HEK293 (cell line): ENCODE results near the gene LRRC23.

ENCODE experiments used
- EGR2 ChIP-seq: fragments of 450-650 bp; formaldehyde crosslinking; IDR thresholded peaks from 2 replicates; pipeline ENCODE4 v1.5.1; 2016; ENCODE audit warnings: low read depth, missing biosample characterization, missing genetic modification characterization
- ELK4 ChIP-seq: IDR thresholded peaks from 2 replicates; pipeline ENCODE4 v1.6.1; 2011; ENCODE audit warnings: mild to moderate bottlenecking, low read depth, low read length, borderline replicate concordance
- GFI1B ChIP-seq: fragments of 450-650 bp; formaldehyde crosslinking; IDR thresholded peaks from 2 replicates; pipeline ENCODE4 v1.5.1; 2016; ENCODE audit warnings: missing biosample characterization, missing genetic modification characterization
- GLIS1 ChIP-seq: fragments of 450-650 bp; formaldehyde crosslinking; IDR thresholded peaks from 2 replicates; pipeline ENCODE4 v1.5.1; 2016; ENCODE audit warnings: missing biosample characterization, missing genetic modification characterization
- INSM2 ChIP-seq: fragments of 450-650 bp; formaldehyde crosslinking; IDR thresholded peaks from 2 replicates; pipeline ENCODE4 v1.5.1; 2016; ENCODE audit warnings: missing biosample characterization, missing genetic modification characterization
- PBX3 ChIP-seq: sonication (generic); formaldehyde crosslinking; IDR thresholded peaks from 2 replicates; pipeline ENCODE4 v1.8.1; 2022; ENCODE audit warnings: mild to moderate bottlenecking, moderate library complexity, missing genetic modification reagents
- PRDM10 ChIP-seq: fragments of 450-650 bp; formaldehyde crosslinking; IDR thresholded peaks from 2 replicates; pipeline ENCODE4 v1.5.1; 2016; ENCODE audit warnings: missing biosample characterization, missing genetic modification characterization
- PRDM4 ChIP-seq: fragments of 450-650 bp; formaldehyde crosslinking; IDR thresholded peaks from 2 replicates; pipeline ENCODE4 v1.5.1; 2017; ENCODE audit warnings: missing biosample characterization, missing genetic modification characterization
- SCRT2 ChIP-seq: fragments of 450-650 bp; formaldehyde crosslinking; IDR thresholded peaks from 2 replicates; pipeline ENCODE4 v1.5.1; 2016; ENCODE audit warnings: missing biosample characterization, missing genetic modification characterization
- SETDB1 ChIP-seq: IDR thresholded peaks from one replicate; pipeline ENCODE4 v1.6.1; 2017; ENCODE audit warnings: mild to moderate bottlenecking, low read length, moderate library complexity, mixed read lengths; ENCODE audit not compliant: insufficient read length
- ZBTB21 ChIP-seq: fragments of 450-650 bp; formaldehyde crosslinking; IDR thresholded peaks from 2 replicates; pipeline ENCODE4 v1.5.1; 2017; ENCODE audit warnings: missing biosample characterization, missing genetic modification characterization
- ZBTB44 ChIP-seq: fragments of 450-650 bp; IDR thresholded peaks from 2 replicates; pipeline ENCODE4 v1.5.1; 2018; ENCODE audit warnings: missing biosample characterization, mild to moderate bottlenecking, missing genetic modification characterization
- ZBTB6 ChIP-seq: fragments of 450-650 bp; formaldehyde crosslinking; IDR thresholded peaks from 2 replicates; pipeline ENCODE4 v1.5.1; 2017; ENCODE audit warnings: missing biosample characterization, missing genetic modification characterization
- ZNF223 ChIP-seq: fragments of 450-650 bp; formaldehyde crosslinking; IDR thresholded peaks from 2 replicates; pipeline ENCODE4 v1.5.1; 2016; ENCODE audit warnings: missing biosample characterization, missing genetic modification characterization
- ZNF26 ChIP-seq: fragments of 450-650 bp; formaldehyde crosslinking; IDR thresholded peaks from 2 replicates; pipeline ENCODE4 v1.5.1; 2016; ENCODE audit warnings: missing biosample characterization, missing genetic modification characterization
- ZNF266 ChIP-seq: fragments of 450-650 bp; formaldehyde crosslinking; IDR thresholded peaks from 2 replicates; pipeline ENCODE4 v1.5.1; 2016; ENCODE audit warnings: missing biosample characterization, missing genetic modification characterization, low read depth
- ZNF302 ChIP-seq: fragments of 450-650 bp; formaldehyde crosslinking; IDR thresholded peaks from 2 replicates; pipeline ENCODE4 v1.5.1; 2016; ENCODE audit warnings: missing biosample characterization, missing genetic modification characterization, low read depth
- ZNF311 ChIP-seq: fragments of 450-650 bp; formaldehyde crosslinking; IDR thresholded peaks from 2 replicates; pipeline ENCODE4 v1.5.1; 2017; ENCODE audit warnings: missing biosample characterization, missing genetic modification characterization, borderline replicate concordance
- ZNF521 ChIP-seq: fragments of 450-650 bp; formaldehyde crosslinking; IDR thresholded peaks from 2 replicates; pipeline ENCODE4 v1.5.1; 2017; ENCODE audit warnings: missing biosample characterization, mild to moderate bottlenecking, missing genetic modification characterization
- ZNF558 ChIP-seq: fragments of 450-650 bp; formaldehyde crosslinking; IDR thresholded peaks from 2 replicates; pipeline ENCODE4 v1.5.1; 2016; ENCODE audit warnings: missing biosample characterization, missing genetic modification characterization
- ZNF561 ChIP-seq: fragments of 450-650 bp; IDR thresholded peaks from 2 replicates; pipeline ENCODE4 v1.5.1; 2018; ENCODE audit warnings: missing biosample characterization, missing genetic modification characterization, borderline replicate concordance
- ZNF658 ChIP-seq: fragments of 450-650 bp; formaldehyde crosslinking; IDR thresholded peaks from 2 replicates; pipeline ENCODE4; 2016; ENCODE audit warnings: missing biosample characterization, missing genetic modification characterization
- ZNF660 ChIP-seq: fragments of 450-650 bp; IDR thresholded peaks from 2 replicates; pipeline ENCODE4 v1.5.1; 2018; ENCODE audit warnings: missing biosample characterization, mild to moderate bottlenecking, missing genetic modification characterization

LRRC23 gene

GRCh38 chr12:6866163-6866919, 38.3 kb upstream of the LRRC23 start (continued):
- TF ChIP-seq ELK4 = no peak
- TF ChIP-seq PRDM4 (tag by site-specific recombination) = no peak
- TF ChIP-seq GLIS1 (tag by site-specific recombination) = 0 out of 2 replicates have a peak, but pooled peaks have one; percentile 7
- no peak for TF ChIP-seq ZNF521 (tag by site-specific recombination)
- TF ChIP-seq ZNF266 (tag by site-specific recombination) = no peak
- no peak for TF ChIP-seq ZNF658 (tag by site-specific recombination)
- no peak for TF ChIP-seq ZNF302 (tag by site-specific recombination)
- TF ChIP-seq ZBTB21 (tag by site-specific recombination) = no peak
- 0 out of 2 replicates have a peak, but pooled peaks have one; percentile 37 for TF ChIP-seq PRDM10
- no peak for TF ChIP-seq GFI1B (tag by site-specific recombination)
- TF ChIP-seq ZNF561 = no peak
- TF ChIP-seq ZBTB6 (tag by site-specific recombination) = no peak
- no peak for TF ChIP-seq INSM2 (tag by site-specific recombination)
- no peak for TF ChIP-seq ZNF223
- no peak for TF ChIP-seq ZBTB44 (tag by site-specific recombination)
- TF ChIP-seq SETDB1 = no peak
- no peak for TF ChIP-seq ZNF558 (tag by site-specific recombination)
- TF ChIP-seq ZNF26 = no peak
- TF ChIP-seq EGR2 = peak; percentile 36; the same call in 1 of the 2 replicates
- TF ChIP-seq PBX3 = no peak
- TF ChIP-seq ZNF660 (tag by site-specific recombination) = no peak
- TF ChIP-seq SCRT2 (tag by site-specific recombination) = peak; percentile 45; the same call in 1 of the 2 replicates
- no peak for TF ChIP-seq ZNF311 (tag by site-specific recombination)
